NCI-H774 (cell line): ENCODE measurements around the gene RAVER1.
"Not testable (repeated sequence)": the region's sequence is repeated elsewhere in the genome, so short reads cannot be mapped to it uniquely, and the experiment has no call there.

Experiments used
- DNase-seq: peaks from one replicate; lab custom pipeline; 2025; lab: John Stamatoyannopoulos, UW

Gene RAVER1

DNA sequence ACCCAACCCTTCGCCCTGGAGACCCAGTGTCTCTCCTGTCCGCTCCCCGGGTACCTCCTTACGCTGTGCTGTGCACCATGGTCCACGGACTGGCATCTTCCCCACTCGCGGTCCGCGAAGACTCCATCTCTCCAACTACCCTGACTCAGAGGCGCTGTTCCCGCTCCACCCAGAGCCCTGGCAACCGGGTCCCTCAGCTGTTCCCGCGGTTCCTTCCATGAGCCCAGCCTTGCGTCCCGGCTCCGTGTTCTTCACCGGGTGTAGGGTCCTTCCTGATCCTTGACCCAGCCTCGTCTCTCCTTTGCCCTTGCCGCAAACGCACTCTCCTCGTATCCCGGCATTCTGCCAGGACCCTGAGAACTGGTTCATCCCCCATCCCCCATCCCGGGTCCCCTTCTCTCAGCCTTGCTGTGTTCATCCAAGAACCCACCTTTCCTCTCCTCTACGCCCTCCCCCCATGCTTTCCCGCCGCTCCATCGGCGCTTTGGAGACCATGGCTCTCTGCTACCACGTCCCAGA is 42.9 kb downstream of the RAVER1 start:
- no peak for DNase-seq

DNA sequence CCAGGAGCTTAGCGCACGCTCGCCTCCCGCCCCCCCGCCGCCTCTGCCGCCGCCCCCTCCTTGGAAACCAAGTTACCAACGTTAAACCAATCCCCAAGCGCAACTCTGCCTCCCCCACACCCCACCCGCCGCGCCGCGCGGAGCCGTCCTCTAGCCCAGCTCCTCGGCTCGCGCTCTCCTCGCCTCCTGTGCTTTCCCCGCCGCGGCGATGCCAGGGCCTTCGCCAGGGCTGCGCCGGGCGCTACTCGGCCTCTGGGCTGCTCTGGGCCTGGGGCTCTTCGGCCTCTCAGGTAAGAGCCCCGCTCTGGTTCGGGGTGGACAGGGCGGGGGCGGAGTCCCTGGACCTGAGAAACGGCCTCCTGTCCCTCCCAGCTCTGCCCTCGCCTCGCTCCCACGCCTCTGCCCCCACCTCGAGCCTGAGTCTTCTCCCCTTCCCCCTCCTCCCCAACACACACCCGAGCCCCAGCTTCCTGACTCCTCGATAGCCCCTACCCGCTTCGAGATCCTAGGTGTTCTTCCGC is 43.4 kb downstream of the RAVER1 start, which contains the start of gene ICAM5:
Gene ICAM5 (plus strand): TSS at position 117 of the 521 bp plus-strand sequence. CDS start 92 bp downstream, at position 209.
- no peak for DNase-seq

DNA sequence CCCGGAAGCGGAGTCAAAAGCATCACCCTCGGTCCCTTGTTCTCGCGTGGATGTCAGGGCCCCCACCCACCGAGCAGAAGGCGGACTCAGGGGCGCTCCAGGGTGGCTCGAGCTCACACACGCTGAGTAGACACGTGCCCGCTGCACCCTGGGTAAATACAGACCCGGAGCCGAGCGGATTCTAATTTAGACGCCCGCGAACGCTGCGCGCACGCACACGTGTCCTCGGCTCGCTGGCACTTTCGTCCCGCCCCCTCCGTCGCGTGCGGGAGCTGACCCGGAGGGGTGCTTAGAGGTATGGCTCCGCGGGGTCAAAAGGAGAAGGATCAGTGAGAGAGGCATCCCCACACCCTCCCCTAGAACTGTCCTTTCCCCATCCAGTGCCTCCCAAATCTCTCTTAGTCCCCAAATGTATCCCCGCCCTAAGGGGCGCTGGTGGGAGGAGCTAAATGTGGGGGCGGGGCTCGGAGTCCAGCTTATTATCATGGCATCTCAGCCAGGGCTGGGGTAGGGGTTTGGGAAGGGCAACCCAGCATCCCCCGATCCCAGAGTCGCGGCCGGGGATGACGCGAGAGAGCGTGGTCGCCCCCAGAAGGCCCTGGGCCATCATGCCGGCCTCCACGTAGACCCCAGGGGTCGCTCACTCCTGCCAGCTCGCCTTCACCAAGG is 44.0 kb downstream of the RAVER1 start:
- peak; percentile 51 for DNase-seq

DNA sequence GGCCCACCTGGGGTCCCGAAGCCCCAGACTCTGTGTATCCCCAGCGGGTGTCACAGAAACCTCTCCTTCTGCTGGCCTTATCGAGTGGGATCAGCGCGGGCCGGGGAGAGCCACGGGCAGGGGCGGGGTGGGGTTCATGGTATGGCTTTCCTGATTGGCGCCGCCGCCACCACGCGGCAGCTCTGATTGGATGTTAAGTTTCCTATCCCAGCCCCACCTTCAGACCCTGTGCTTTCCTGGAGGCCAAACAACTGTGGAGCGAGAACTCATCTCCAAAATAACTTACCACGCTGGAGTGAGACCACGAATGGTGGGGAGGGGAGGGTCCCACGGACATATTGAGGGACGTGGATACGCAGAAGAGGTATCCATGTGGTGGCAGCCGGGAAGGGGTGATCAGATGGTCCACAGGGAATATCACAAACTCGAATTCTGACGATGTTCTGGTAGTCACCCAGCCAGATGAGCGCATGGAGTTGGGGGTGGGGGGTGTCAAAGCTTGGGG is 44.6 kb downstream of the RAVER1 start:
- DNase-seq = peak; percentile 43

DNA sequence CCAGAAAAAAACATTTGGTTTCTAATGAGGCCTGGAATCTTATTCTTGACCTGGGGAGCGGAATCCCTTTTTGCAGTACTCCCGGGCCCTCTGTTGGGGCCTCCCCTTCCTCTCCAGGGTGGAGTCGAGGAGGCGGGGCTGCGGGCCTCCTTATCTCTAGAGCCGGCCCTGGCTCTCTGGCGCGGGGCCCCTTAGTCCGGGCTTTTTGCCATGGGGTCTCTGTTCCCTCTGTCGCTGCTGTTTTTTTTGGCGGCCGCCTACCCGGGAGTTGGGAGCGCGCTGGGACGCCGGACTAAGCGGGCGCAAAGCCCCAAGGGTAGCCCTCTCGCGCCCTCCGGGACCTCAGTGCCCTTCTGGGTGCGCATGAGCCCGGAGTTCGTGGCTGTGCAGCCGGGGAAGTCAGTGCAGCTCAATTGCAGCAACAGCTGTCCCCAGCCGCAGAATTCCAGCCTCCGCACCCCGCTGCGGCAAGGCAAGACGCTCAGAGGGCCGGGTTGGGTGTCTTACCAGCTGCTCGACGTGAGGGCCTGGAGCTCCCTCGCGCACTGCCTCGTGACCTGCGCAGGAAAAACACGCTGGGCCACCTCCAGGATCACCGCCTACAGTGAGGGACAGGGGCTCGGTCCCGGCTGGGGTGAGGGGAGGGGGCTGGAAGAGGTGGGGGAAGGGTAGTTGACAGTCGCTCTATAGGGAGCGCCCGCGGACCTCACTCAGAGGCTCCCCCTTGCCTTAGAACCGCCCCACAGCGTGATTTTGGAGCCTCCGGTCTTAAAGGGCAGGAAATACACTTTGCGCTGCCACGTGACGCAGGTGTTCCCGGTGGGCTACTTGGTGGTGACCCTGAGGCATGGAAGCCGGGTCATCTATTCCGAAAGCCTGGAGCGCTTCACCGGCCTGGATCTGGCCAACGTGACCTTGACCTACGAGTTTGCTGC is 46.3 kb downstream of the RAVER1 start, which contains the start of gene ICAM4:
Gene ICAM4 (plus strand): TSS at position 153 of the 935 bp plus-strand sequence. CDS start 58 bp downstream, at position 211.
- DNase-seq = no peak

DNA sequence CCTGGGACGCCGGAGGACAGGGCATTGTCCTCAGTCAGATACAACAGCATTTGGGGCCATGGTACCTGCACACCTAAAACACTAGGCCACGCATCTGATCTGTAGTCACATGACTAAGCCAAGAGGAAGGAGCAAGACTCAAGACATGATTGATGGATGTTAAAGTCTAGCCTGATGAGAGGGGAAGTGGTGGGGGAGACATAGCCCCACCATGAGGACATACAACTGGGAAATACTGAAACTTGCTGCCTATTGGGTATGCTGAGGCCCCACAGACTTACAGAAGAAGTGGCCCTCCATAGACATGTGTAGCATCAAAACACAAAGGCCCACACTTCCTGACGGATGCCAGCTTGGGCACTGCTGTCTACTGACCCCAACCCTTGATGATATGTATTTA is 47.9 kb downstream of the RAVER1 start:
- no peak for DNase-seq

DNA sequence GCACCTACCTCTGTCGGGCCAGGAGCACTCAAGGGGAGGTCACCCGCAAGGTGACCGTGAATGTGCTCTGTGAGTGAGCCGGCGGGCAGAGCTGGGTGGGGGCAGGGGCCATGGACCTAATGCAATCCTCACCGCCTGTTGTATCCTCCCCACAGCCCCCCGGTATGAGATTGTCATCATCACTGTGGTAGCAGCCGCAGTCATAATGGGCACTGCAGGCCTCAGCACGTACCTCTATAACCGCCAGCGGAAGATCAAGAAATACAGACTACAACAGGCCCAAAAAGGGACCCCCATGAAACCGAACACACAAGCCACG is 48.4 kb downstream of the RAVER1 start:
- no peak for DNase-seq

DNA sequence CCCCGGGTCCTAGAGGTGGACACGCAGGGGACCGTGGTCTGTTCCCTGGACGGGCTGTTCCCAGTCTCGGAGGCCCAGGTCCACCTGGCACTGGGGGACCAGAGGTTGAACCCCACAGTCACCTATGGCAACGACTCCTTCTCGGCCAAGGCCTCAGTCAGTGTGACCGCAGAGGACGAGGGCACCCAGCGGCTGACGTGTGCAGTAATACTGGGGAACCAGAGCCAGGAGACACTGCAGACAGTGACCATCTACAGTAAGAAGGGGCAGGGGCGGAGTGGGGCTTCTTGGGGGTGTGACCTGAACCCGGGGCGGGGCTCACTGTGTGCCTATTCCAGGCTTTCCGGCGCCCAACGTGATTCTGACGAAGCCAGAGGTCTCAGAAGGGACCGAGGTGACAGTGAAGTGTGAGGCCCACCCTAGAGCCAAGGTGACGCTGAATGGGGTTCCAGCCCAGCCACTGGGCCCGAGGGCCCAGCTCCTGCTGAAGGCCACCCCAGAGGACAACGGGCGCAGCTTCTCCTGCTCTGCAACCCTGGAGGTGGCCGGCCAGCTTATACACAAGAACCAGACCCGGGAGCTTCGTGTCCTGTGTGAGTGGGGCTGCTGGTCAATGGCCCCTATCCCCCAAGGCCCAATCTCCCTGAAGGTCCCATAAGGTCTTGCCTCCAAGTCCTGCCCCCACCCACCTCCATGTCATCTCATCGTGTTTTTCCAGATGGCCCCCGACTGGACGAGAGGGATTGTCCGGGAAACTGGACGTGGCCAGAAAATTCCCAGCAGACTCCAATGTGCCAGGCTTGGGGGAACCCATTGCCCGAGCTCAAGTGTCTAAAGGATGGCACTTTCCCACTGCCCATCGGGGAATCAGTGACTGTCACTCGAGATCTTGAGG is 49.0 kb downstream of the RAVER1 start:
- DNase-seq = no peak

DNA sequence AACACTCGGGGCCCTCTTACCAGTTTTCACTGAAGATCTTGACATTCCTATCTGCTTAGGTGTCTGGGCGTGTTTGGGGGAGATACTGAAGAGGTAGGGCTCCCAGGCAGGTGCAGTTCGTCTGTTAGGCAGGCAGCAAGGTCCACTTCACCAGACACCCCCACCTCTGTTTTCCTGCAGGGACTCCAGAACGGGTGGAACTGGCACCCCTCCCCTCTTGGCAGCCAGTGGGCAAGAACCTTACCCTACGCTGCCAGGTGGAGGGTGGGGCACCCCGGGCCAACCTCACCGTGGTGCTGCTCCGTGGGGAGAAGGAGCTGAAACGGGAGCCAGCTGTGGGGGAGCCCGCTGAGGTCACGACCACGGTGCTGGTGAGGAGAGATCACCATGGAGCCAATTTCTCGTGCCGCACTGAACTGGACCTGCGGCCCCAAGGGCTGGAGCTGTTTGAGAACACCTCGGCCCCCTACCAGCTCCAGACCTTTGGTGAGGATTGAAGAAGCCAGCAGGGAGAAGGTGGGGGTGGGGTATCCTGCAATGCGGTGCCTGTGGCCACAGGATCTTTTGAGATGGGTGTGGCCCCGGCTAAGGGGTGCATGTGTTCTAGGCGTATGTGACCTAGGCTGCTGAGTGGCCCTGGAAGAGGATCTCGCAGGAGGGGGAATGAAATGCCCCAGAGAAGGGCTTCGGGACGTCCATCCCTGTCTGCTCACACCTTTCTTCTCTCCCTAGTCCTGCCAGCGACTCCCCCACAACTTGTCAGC is 49.8 kb downstream of the RAVER1 start:
- DNase-seq = no peak

DNA sequence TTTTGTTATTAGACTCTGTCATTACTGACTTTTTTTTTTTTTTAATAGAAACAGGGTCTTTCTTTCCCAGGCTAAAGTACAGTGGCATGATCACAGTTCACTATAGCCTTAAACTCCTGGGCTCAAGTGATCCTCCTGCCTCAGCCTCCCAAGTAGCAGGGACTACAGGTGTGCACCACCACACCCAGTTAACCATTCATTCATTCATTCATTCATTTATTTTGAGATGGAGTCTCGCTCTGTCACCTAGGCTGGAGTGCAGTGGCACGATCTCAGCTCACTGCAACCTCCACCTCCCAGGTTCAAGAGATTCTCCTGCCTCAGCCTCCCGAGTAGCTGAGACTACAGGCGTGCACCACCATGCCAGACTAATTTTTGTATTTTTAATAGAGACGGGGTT is 51.3 kb downstream of the RAVER1 start:
- DNase-seq = not testable (repeated sequence)

DNA sequence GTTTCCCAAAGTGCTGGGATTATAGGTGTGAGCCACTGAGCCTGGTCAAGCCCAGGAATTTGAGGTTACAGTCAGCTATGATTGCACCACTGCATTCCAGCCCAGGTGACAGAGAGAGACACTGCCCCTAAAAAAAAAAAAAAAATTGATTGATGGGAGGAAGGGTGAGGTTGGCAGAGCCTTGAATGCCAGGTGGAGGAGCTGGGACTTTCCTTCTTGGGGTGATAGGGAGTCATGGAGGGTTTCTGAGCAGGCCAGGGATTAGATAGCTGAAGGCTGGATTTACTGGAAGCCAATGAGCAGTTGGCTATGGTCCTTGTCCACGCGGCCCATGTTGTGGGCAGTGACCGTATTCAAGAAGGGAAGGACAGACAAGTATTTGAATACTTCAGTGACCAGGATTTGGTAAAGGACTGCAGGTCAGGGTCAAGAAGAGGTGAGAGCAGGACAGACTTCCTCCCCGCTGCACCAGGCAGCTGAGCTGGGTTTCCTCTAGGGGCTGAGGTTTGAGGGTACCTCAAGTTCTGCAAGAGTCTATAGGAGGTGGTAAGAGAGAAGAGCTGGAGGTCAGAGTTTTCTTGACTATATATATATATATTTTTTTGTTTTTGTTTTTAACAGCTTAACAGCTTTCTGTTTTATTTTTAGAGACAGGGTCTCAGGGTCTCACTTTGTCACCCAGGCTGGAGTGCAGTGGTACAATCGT is 53.4 kb downstream of the RAVER1 start:
- DNase-seq = no peak

DNA sequence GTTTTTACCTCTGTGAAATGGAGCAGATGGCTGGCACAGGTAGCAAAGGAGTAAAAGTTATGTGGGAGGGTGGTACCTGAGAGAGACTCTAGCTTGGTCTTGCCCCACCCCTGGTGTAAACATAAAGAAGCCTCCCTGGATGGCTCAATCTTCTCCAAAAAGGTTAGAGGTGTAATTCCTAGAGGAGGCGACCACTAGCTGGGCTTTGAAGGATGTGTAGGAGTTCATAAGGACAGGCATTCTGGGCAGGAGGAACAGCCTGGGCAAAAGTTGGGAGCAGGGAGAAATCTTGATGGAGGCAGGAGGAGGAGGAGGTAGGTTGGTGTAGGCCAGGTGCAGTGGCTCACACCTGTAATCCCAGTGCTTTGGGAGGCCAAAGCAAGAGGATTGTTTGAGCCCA is 54.4 kb downstream of the RAVER1 start:
- DNase-seq = no peak

DNA sequence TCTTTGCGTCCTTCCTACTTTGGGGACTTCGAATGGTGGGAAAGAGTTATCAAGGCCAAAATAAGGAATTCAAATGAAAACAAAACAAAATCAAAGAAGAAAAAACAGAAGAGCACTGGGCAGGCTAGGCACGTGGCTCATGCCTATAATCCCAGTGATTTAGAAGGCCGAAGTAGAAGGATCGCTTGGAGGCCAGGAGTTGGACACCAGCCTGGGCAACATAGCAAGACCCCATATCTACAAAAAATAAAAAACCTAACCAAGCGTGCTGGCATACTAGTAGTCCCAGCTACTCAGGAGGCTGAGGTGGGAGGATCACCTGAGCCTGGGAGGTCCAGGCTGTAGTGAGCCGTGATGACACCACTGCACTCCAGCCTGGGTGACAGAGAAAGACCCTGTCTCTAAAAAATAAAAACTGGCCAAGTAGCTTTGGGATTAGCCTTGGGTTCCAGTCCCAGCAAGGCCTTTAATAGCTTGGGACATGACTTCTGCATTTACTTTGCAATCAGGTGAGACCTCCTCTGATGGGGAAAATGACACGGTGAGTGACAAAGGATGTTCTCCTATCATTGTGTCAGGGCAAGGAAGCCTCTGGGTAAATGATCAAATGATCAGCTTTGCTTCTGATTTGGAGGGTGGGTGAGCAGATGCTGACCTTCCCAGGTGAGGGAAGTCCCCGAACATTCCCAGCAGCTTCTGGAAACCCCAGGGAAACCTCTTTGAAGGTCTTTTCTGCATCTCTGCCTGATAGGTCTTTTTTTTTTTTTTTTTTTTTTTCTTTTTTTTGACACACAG is 55.3 kb downstream of the RAVER1 start:
- DNase-seq = no peak

DNA sequence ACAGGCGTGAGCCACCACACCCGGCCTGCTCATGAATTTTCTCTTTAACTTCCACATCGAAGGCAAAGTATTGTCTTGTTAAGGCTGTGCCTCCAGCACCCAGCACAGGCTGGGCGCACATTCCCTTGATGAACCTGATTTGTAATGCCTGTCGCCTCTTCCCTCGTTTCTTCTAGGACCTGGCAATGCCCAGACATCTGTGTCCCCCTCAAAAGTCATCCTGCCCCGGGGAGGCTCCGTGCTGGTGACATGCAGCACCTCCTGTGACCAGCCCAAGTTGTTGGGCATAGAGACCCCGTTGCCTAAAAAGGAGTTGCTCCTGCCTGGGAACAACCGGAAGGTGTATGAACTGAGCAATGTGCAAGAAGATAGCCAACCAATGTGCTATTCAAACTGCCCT is 58.7 kb downstream of the RAVER1 start:
- no peak for DNase-seq

DNA sequence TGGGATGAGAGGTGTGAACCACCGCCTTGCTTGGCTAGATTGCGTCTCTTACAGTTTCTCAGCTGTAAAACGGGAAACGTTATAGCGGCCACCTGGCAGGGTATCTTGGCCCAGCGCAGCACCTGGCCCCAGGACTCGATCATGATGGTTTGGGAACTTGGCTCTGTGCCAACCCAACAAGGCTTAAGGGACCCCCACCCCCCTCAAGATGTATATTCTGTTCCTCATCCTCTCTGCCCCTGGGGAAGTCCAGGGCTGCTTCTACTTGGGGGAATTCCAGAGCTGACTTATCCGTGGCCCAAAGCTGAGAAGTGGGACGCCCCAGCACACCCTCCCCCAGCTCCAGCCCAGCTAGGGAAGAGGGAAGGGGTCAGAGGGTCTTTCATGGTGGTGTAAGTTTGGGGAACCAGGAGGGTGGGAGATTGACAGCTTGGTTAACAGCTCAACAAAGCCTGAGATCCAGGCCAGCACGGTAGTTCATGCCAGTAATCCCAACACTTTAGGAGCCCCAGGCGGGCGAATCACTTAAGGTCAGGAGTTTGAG is 61.7 kb downstream of the RAVER1 start:
- no peak for DNase-seq

DNA sequence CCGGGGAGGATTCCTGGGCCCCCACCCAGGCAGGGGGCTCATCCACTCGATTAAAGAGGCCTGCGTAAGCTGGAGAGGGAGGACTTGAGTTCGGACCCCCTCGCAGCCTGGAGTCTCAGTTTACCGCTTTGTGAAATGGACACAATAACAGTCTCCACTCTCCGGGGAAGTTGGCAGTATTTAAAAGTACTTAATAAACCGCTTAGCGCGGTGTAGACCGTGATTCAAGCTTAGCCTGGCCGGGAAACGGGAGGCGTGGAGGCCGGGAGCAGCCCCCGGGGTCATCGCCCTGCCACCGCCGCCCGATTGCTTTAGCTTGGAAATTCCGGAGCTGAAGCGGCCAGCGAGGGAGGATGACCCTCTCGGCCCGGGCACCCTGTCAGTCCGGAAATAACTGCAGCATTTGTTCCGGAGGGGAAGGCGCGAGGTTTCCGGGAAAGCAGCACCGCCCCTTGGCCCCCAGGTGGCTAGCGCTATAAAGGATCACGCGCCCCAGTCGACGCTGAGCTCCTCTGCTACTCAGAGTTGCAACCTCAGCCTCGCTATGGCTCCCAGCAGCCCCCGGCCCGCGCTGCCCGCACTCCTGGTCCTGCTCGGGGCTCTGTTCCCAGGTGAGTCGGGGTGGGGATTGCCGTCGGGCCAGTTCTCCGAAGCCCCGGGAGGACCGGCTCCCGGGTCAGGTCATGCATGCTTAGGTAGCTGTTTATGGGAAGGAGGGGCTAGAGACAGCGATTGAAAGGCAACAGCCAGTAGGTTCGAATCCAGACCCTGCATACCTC is 62.5 kb downstream of the RAVER1 start, which contains the start of gene ICAM1:
Gene ICAM1 (plus strand): TSS at position 505 of the 779 bp plus-strand sequence. CDS start 40 bp downstream, at position 545.
- no peak for DNase-seq

DNA sequence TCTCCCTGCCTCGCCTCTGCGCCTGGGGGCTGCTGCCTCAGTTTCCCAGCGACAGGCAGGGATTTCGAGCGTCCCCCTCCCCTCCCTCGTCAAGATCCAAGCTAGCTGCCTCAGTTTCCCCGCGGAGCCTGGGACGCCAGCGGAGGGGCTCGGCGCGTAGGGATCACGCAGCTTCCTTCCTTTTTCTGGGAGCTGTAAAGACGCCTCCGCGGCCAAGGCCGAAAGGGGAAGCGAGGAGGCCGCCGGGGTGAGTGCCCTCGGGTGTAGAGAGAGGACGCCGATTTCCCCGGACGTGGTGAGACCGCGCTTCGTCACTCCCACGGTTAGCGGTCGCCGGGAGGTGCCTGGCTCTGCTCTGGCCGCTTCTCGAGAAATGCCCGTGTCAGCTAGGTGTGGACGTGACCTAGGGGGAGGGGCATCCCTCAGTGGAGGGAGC is 63.1 kb downstream of the RAVER1 start:
- DNase-seq = no peak
